Sigmoid colon (tissue), 7 donors: Measurements from ENCODE around the gene PRSS38. TPM values are rescaled to one million over a fixed set of nuclear protein-coding genes. Genes with fewer than 3 reads are reported as not detected.

ENCODE experiments used
- DNase-seq: peaks from one replicate; pipeline ENCODE4 v3.0.0-alpha.2; 2019
- H3K27ac ChIP-seq, 4 donors: fragments of 200-600 bp; sonication (generic); one replicate each; pipeline ENCODE4 v1.5.1; 2016 to 2019; ENCODE audit warnings: mild to moderate bottlenecking in 1 of 4
- H3K27me3 ChIP-seq, 3 donors: fragments of 200-600 bp; sonication (generic); one replicate each; pipeline ENCODE4 v1.5.1; 2019; ENCODE audit warnings: mild to moderate bottlenecking in 1 of 3
- H3K36me3 ChIP-seq, 4 donors: fragments of 200-600 bp; sonication (generic); one replicate each; pipeline ENCODE4 v1.5.1; 2016 to 2019
- H3K4me1 ChIP-seq, 4 donors: fragments of 200-600 bp; sonication (generic); one replicate each; pipeline ENCODE4 v1.5.1; 2017 to 2019
- H3K4me3 ChIP-seq, 4 donors: fragments of 200-600 bp; sonication (generic); one replicate each; pipeline ENCODE4 v1.5.1; 2017 to 2019; ENCODE audit warnings: mild to moderate bottlenecking in 2 of 4, moderate library complexity in 1 of 4
- H3K9me3 ChIP-seq, 4 donors: fragments of 200-600 bp in 3 of 4; sonication (generic) in 3 of 4; one replicate each; pipeline versions ENCODE4 v1.5.1 to v1.6.1; 2013 to 2019
- EP300 ChIP-seq, 4 donors: sonication (generic); formaldehyde crosslinking; IDR thresholded peaks; one replicate each; pipeline ENCODE4 v1.6.1; 2017; ENCODE audit warnings: antibody characterized with exemption in 4 of 4
- POLR2A ChIP-seq, 2 donors: fragments of 450-650 bp; IDR thresholded peaks; one replicate each; pipeline ENCODE4 v1.6.1; 2016; ENCODE audit warnings: antibody characterized with exemption in 2 of 2, mild to moderate bottlenecking in 2 of 2, moderate library complexity in 2 of 2
- POLR2AphosphoS5 ChIP-seq, 4 donors: sonication (generic); formaldehyde crosslinking; IDR thresholded peaks; one replicate each; pipeline ENCODE4 v1.6.1; 2017; ENCODE audit warnings: antibody characterized with exemption in 4 of 4
- WGBS, 2 donors: extraction: QIAGEN DNeasy Blood & Tissue Kit; methylation state at CpG; one replicate each; pipeline ENCODE4 v1.1.7; 2013; 5-methylcytosine and 5-hydroxymethylcytosine counted together
- intact Hi-C: fragments of 100-400 bp; cut with DNase I; formaldehyde crosslinking; loops from one replicate; pipeline ENCODE4 v1.15.1; 2023
- polyA plus RNA-seq, 3 donors: library from polyadenylated mRNA; stranded (reverse); fragments of 200-250 nt; gene quantifications; one replicate each; pipeline ENCODE4 v1.2.3, GENCODE V29; 2013
- total RNA-seq, 4 donors: library from RNA; depleted of rRNA; stranded (reverse); fragments of >200 nt; gene quantifications; one replicate each; pipeline ENCODE4 v1.1.0, GENCODE V29; 2016
- TF ChIP-seq, protein P1 (sequence below), 4 experiments: fragments of 450-650 bp in 3 of 4; fragments of 200-600 bp in 1 of 4; IDR thresholded peaks; one replicate each; pipeline ENCODE4 v1.5.1; 2016 to 2019; ENCODE audit warnings: antibody characterized with exemption in 4 of 4, mild to moderate bottlenecking in 3 of 4, moderate library complexity in 2 of 4
- donor health status: healthy with polysubstance abuse.
- donor health status: Bipolar disorder and iron deficiency.
- donor health status: healthy.

Gene PRSS38
- total and polyA plus RNA-seq, 7 donors = not detected

DNA sequence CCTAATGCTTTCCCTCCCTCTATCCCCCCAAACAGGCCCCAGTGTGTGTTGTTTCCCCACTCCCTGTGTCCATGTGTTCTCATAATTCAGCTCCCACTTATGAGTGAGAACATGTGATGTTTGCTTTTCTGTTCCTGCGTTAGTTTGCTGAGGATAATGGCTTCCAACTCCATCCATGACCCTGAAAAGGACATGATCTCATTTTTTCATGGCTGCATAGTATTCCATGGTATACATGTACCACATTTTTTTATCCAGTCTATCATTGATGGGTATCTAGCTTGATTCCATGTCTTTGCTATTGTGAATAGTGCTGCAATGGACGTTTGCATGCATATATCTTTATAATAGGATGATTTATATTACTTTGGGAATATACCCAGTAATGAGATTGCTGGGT is 8.7 kb downstream of the PRSS38 start:
- DNase-seq = no peak
- H3K27ac ChIP-seq = no peak overlapping the region
- H3K9me3 ChIP-seq = peaks cover 0 to 3% (median 0%) of the 10 kb centered on the region in 4 donors
- TF ChIP-seq EP300 (IDR thresholded peaks at IDR 0.05) (no peak), POLR2A (IDR thresholded peaks at IDR 0.05) (no peak), POLR2AphosphoS5 (IDR thresholded peaks at IDR 0.05) (no peak)
- TF ChIP-seq, protein P1, sequence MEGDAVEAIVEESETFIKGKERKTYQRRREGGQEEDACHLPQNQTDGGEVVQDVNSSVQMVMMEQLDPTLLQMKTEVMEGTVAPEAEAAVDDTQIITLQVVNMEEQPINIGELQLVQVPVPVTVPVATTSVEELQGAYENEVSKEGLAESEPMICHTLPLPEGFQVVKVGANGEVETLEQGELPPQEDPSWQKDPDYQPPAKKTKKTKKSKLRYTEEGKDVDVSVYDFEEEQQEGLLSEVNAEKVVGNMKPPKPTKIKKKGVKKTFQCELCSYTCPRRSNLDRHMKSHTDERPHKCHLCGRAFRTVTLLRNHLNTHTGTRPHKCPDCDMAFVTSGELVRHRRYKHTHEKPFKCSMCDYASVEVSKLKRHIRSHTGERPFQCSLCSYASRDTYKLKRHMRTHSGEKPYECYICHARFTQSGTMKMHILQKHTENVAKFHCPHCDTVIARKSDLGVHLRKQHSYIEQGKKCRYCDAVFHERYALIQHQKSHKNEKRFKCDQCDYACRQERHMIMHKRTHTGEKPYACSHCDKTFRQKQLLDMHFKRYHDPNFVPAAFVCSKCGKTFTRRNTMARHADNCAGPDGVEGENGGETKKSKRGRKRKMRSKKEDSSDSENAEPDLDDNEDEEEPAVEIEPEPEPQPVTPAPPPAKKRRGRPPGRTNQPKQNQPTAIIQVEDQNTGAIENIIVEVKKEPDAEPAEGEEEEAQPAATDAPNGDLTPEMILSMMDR (IDR thresholded peaks at IDR 0.05) = no peak
- H3K36me3 ChIP-seq = no peaks in the 10 kb centered on the region
- 38 to 56% methylated on average over 2 of the region's 2 CpGs for WGBS, 2 donors
- no peaks in the 10 kb centered on the region for H3K27me3 ChIP-seq
- intact Hi-C loops = no loop called here
- H3K4me1 ChIP-seq = no peaks in the 10 kb centered on the region
- no peak overlapping the region for H3K4me3 ChIP-seq

DNA sequence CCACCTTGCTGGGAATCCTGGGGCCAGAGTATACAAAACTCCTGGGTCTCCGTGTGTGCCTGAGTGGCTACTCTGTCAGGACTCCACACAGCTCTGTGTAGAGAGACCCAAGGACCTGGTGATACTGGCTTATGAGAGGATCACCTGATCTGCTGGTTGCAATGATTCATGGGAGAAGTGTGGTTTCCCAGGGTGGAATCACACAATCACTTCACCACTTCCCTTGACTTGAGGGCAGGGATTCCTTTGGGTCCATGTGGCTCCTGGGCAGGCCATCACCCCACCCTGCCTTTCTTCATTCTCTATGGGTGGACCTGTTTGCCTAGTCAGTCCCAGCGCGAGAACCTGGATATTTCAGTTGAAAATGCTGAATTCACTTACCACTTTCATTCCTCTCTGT is 13.3 kb downstream of the PRSS38 start:
- H3K36me3 ChIP-seq = no peaks in the 10 kb centered on the region
- no peak overlapping the region for H3K27ac ChIP-seq
- intact Hi-C loops = no loop called here
- H3K9me3 ChIP-seq = peaks cover 0 to 3% (median 0%) of the 10 kb centered on the region in 4 donors
- WGBS, 2 donors = 84 to 91% methylated on average over 3 of the region's 3 CpGs
- no peaks in the 10 kb centered on the region for H3K4me1 ChIP-seq
- no peak for DNase-seq
- no peaks in the 10 kb centered on the region for H3K27me3 ChIP-seq
- no peak overlapping the region for H3K4me3 ChIP-seq
- no peak for TF ChIP-seq POLR2A (IDR thresholded peaks at IDR 0.05)

DNA sequence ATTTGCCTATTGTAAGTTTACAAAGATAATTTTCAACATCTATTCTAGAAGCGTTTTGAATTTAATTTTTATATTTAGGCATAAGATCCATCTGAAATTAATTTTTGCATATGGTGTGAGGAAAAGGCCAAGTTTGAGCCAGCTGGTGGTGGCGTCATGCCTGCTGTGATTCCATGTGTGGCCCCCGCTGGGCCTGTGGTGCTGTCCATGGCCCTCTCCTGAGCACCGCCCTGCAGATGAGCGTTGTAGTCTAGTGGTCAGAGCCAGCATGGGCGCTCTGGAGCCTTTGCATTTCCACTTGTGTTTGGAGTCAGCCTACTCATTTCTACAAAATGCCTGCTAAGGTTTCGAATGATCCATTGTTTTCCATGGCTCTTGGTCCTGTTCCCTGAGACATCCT is 22.7 kb downstream of the PRSS38 start:
- H3K4me3 ChIP-seq = no peak overlapping the region
- H3K27me3 ChIP-seq = no peaks in the 10 kb centered on the region
- H3K4me1 ChIP-seq = no peaks in the 10 kb centered on the region
- 90% methylated on average over 7 of the region's 7 CpGs for WGBS, 2 donors
- no peaks in the 10 kb centered on the region for H3K36me3 ChIP-seq
- H3K9me3 ChIP-seq = no peaks in the 10 kb centered on the region
- no peak overlapping the region for H3K27ac ChIP-seq
- intact Hi-C loops = no loop called here
- no peak for DNase-seq
- TF ChIP-seq EP300 (IDR thresholded peaks at IDR 0.05) = no peak
- TF ChIP-seq POLR2AphosphoS5 (IDR thresholded peaks at IDR 0.05) = no peak
- no peak for TF ChIP-seq POLR2A (IDR thresholded peaks at IDR 0.05)
- TF ChIP-seq, protein P1 (IDR thresholded peaks at IDR 0.05) = no peak

DNA sequence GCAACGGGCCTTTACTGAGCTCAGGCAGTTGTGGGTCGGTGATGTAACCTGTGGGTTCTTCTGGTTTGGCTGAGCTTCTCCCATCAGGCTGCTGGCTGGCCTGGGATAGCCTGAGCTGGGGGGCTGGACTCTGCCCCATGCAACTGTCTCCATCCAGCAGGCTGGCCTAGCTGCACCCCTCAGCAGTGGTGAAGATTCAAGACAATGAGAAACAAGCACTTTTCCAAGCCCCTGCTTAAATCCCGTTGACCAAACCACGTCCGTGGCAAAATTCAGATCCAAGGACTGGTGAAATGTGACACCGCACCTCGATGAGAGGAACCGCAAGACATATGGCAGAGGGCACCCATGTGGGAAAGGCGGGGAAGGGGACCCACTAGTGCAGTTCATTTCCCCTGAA is 25.6 kb downstream of the PRSS38 start:
- Histone ChIP-seq H3K4me1 (no peaks in the 10 kb centered on the region), H3K27ac (no peak overlapping the region), H3K27me3 (no peaks in the 10 kb centered on the region), H3K36me3 (no peaks in the 10 kb centered on the region), H3K4me3 (no peak overlapping the region), H3K9me3 (no peaks in the 10 kb centered on the region)
- intact Hi-C loops = no loop called here
- TF ChIP-seq EP300 (IDR thresholded peaks at IDR 0.05) (no peak), POLR2AphosphoS5 (IDR thresholded peaks at IDR 0.05) (no peak), POLR2A (IDR thresholded peaks at IDR 0.05) (no peak)
- TF ChIP-seq, protein P1 (IDR thresholded peaks at IDR 0.05) = no peak
- WGBS, 2 donors = 86 to 89% methylated on average over 9 of the region's 9 CpGs
- DNase-seq = no peak

DNA sequence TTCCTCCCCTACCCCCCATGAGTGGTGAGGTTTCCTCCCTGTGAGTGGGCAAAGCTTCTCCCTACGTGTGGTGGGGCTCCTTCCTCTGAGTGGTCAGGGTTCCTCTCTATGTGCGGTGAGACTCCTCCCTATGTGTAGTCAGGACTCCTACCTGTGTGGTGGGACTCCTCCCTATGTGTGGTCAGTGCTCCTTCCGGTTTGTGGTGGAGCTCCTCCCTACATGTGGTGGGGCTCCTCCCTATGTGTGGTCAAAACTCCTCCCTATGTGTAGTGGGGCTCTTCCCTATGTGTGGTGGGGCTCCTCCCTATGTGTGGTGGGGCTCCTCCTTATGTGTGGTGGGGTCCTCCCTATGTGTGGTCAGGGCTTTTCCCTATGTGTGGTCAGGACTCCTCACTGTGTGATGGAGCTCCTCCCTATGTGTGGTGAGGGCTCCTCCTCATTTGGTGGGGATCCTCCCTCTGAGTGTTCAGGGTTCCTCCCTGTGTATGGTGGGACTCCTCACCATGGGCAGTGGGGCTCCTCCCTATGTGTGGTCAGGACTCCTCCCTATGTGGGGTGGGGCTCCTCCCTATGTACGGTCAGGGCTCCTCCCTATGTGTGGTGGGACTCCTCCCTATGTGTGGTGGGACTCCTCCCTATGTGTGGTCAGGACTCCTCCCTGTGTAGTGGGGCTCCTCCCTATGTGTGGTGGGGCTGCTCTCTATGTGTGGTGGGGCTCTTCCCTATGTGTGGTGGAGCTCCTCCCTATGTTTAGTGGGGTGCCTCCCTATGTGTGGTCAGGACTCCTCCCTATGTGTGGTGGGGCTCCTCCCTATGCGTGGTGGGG is 29.1 kb downstream of the PRSS38 start:
- no peak for TF ChIP-seq POLR2AphosphoS5 (IDR thresholded peaks at IDR 0.05)
- no peak for TF ChIP-seq POLR2A (IDR thresholded peaks at IDR 0.05)
- TF ChIP-seq, protein P1 (IDR thresholded peaks at IDR 0.05) = no peak
- no peak for TF ChIP-seq EP300 (IDR thresholded peaks at IDR 0.05)
- intact Hi-C loops = no loop called here
- 75 to 83% methylated on average over 5 of the region's 5 CpGs for WGBS, 2 donors
- Histone ChIP-seq H3K4me3 (no peak overlapping the region), H3K36me3 (no peaks in the 10 kb centered on the region), H3K27me3 (no peaks in the 10 kb centered on the region), H3K27ac (no peak overlapping the region), H3K9me3 (peaks cover 0 to 5% (median under 1%) of the 10 kb centered on the region in 4 donors), H3K4me1 (no peaks in the 10 kb centered on the region)
- no peak for DNase-seq
